ENCODE results near the gene CCT6B. TPM values are rescaled to one million over a fixed set of nuclear protein-coding genes. Genes with fewer than 3 reads are reported as not detected.
A peak's percentile ranks its signal among the peaks of the same experiment; 100 is the strongest.

The CCT6B gene
- total and polyA plus RNA-seq, 9 of the 15 experiments (the other 6 are each of a cell fraction or from before 2014, with no cell fraction given), result 0.25 to 0.91 (median 0.58) TPM

- TF ChIP-seq ZNF217 (CRISPR knock-in tag; IDR thresholded peaks at IDR 0.05) (no peak), RFX7 (CRISPR knock-in tag; IDR thresholded peaks at IDR 0.05) (no peak), RBBP5 (IDR thresholded peaks at IDR 0.05; ENCODE audit: borderline replicate concordance, insufficient read depth, low read length, poor library complexity, severe bottlenecking) (peak; percentile 86), CSDE1 (IDR thresholded peaks at IDR 0.05) (peak in 1 of 2 experiments; percentile 31; a peak in 1 of 4 replicates), HDAC8 (tag; IDR thresholded peaks at IDR 0.05) (0 out of 2 replicates have a peak, but pooled peaks have one; percentile 51), STAT5A (IDR thresholded peaks at IDR 0.05; ENCODE audit: borderline replicate concordance, low read length) (no peak), GTF2B (IDR thresholded peaks at IDR 0.05; ENCODE audit: extremely low read depth, insufficient read length) (peak; percentile 68), NELFE (IDR thresholded peaks at IDR 0.05; ENCODE audit: insufficient read depth, insufficient read length) (no peak), ZFX (CRISPR knock-in tag; IDR thresholded peaks at IDR 0.05) (peak; percentile 96), E2F6 (IDR thresholded peaks at IDR 0.05; ENCODE audit: borderline replicate concordance in 1 of 2, extremely low read depth in 1 of 2, insufficient read depth in 1 of 2, insufficient read length in 1 of 2, low read depth in 1 of 2, low read length in 1 of 2, poor library complexity in 1 of 2, severe bottlenecking in 1 of 2) (peak; percentile 29 to 30), HMGN3 (IDR thresholded peaks at IDR 0.05; ENCODE audit: borderline replicate concordance, extremely low read depth, insufficient read length, low read depth, low read length) (no peak), IFI16 (CRISPR knock-in tag; IDR thresholded peaks at IDR 0.05) (no peak), ATF3 (IDR thresholded peaks at IDR 0.05) (0 out of 2 replicates have a peak, but pooled peaks have one; percentile 14), ATF3 (CRISPR knock-in tag; conservative IDR thresholded peaks at IDR 0.05) (no peak), HOXB6 (CRISPR knock-in tag; IDR thresholded peaks at IDR 0.05; ENCODE audit: borderline replicate concordance) (0 out of 2 replicates have a peak, but pooled peaks have one; percentile 62), NFYB (IDR thresholded peaks at IDR 0.05; ENCODE audit: extremely low read depth, insufficient read length) (peak; percentile 49), CREM (IDR thresholded peaks at IDR 0.05; ENCODE audit: low read depth) (peak; percentile 99), EP400 (IDR thresholded peaks at IDR 0.05) (peak; percentile 93), ZNF232 (CRISPR knock-in tag; IDR thresholded peaks at IDR 0.05) (no peak), PML (IDR thresholded peaks at IDR 0.05; ENCODE audit: low read length) (peak; percentile 85; the same call in 1 of the 2 replicates), KAT8 (IDR thresholded peaks at IDR 0.05; ENCODE audit: low read depth) (peak; percentile 82), DIDO1 (tag; IDR thresholded peaks at IDR 0.05; ENCODE audit: low read depth) (peak; percentile 68; the same call in 1 of the 2 replicates), MNT (conservative IDR thresholded peaks at IDR 0.05) (peak; percentile 64 to 87), LCOR (CRISPR knock-in tag; IDR thresholded peaks at IDR 0.05) (peak; percentile 11; the same call in 1 of the 2 replicates)
These were observed at the start of gene CCT6B, which contains the start of gene ZNF830 (continued) for GRCh38 chr17:34961093-34961911.
